GM19035 (cell line): ENCODE measurements around the gene RBM11.
"Not testable (repeated sequence)": the region's sequence is repeated elsewhere in the genome, so short reads cannot be mapped to it uniquely, and the experiment has no call there.

Source experiments
- ATAC-seq: cut with Tn5 transposase; IDR thresholded peaks from one replicate; pipeline ENCODE4 v1.9.1; 2021; ENCODE audit not compliant: unreplicated experiment

The RBM11 gene

GRCh38 chr21:14215971-14216641, at the start of gene RBM11:
RBM11 (plus strand) TSS chr21:14216157; CDS start chr21:14216187, 30 bp downstream.
- peak; percentile 88 for ATAC-seq

- ATAC-seq: not testable (repeated sequence)
Measured at GRCh38 chr21:14166463-14167223, 49.3 kb upstream of the RBM11 start.

GRCh38 chr21:14206222-14206621, 9.7 kb upstream of the RBM11 start:
- no peak for ATAC-seq

GRCh38 chr21:14210738-14211137, 5.2 kb upstream of the RBM11 start, which contains the start of gene LIPI:
LIPI (minus strand) TSS chr21:14210955; CDS start chr21:14210845, 110 bp downstream.
- ATAC-seq: no peak

GRCh38 chr21:14213164-14213563, 2.8 kb upstream of the RBM11 start:
- ATAC-seq: no peak

GRCh38 chr21:14223365-14223764, 7.4 kb downstream of the RBM11 start:
- no peak for ATAC-seq

- ATAC-seq: no peak
Measured at GRCh38 chr21:14229399-14229798, 13.4 kb downstream of the RBM11 start.

GRCh38 chr21:14235101-14235500, 19.1 kb downstream of the RBM11 start:
- no peak for ATAC-seq

- no peak for ATAC-seq
Measured at GRCh38 chr21:14236180-14236579, 20.2 kb downstream of the RBM11 start.

- no peak for ATAC-seq
Measured at GRCh38 chr21:14239281-14239680, 23.3 kb downstream of the RBM11 start.

- ATAC-seq: no peak
Measured at GRCh38 chr21:14241297-14241696, 25.3 kb downstream of the RBM11 start.

GRCh38 chr21:14243461-14243860, 27.5 kb downstream of the RBM11 start:
- no peak for ATAC-seq

GRCh38 chr21:14243874-14244273, 27.9 kb downstream of the RBM11 start:
- no peak for ATAC-seq

- no peak for ATAC-seq
Measured at GRCh38 chr21:14244911-14245310, 29.0 kb downstream of the RBM11 start.

- ATAC-seq: no peak
Measured at GRCh38 chr21:14245711-14246110, 29.8 kb downstream of the RBM11 start.

- no peak for ATAC-seq
Measured at GRCh38 chr21:14251336-14251735, 35.4 kb downstream of the RBM11 start.

- ATAC-seq: peak; percentile 55
Measured at GRCh38 chr21:14259747-14260146, 43.8 kb downstream of the RBM11 start.

GRCh38 chr21:14260174-14260764, 44.3 kb downstream of the RBM11 start:
- ATAC-seq: no peak

GRCh38 chr21:14262039-14262438, 46.1 kb downstream of the RBM11 start:
- no peak for ATAC-seq

GRCh38 chr21:14263879-14264278, 47.9 kb downstream of the RBM11 start:
- no peak for ATAC-seq

- no peak for ATAC-seq
Measured at GRCh38 chr21:14265023-14265422, 49.1 kb downstream of the RBM11 start.

GRCh38 chr21:14267076-14267475, 51.1 kb downstream of the RBM11 start:
- no peak for ATAC-seq
